Measurements from ENCODE around the gene ADAP1.
"Not testable (repeated sequence)": the region's sequence is repeated elsewhere in the genome, so short reads cannot be mapped to it uniquely, and the experiment has no call there.

Gene ADAP1

DNA sequence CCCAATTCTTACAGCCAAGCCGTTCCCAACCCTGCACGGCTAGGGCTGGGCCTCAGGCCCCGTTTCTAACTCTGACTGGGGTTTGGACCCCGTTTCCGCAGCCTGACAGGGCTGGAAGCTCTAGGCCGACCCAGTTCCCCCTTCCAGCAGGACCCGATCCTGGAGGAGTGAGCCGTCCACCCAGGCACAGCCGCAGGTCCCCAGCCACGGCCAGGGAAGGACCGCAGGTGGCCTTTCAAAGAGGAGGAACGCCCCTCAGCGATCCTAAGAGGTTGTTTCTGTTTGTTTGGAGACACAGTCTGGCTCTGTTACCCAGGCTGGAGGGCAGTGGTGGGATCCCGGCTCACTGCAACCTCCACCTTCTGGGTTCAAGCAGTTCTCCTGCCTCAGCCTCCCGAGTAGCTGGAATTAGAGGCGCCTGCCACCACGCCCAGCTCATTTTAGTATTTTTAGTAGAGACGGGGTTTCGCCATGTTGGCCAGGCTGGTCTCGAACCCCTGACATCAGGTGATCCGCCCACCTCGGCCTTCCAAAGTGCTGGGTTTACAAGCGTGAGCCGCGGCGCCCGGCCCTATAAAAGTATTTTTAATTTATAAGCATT, 78.9 kb downstream of the ADAP1 start:
- DNase-seq: no peak

DNA sequence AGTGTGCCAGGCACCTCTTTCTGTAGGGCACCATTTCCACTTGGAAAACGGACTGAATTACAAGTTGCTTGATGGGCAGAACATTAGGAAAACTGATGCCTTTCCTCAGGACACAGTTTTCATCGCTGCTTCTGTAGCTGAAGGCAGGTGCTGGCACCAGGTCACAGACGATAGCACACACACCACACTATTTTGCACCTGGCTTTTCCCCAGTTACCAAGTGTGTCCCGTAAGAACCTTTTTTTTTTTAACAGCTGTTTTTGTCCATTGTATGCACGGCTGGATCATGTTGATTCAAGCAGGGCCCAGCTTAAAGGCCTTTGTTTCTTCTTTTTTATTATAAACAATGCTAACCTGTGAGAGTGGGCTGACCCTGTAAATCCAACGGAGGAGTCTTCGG, 79.4 kb downstream of the ADAP1 start:
- DNase-seq: no peak

DNA sequence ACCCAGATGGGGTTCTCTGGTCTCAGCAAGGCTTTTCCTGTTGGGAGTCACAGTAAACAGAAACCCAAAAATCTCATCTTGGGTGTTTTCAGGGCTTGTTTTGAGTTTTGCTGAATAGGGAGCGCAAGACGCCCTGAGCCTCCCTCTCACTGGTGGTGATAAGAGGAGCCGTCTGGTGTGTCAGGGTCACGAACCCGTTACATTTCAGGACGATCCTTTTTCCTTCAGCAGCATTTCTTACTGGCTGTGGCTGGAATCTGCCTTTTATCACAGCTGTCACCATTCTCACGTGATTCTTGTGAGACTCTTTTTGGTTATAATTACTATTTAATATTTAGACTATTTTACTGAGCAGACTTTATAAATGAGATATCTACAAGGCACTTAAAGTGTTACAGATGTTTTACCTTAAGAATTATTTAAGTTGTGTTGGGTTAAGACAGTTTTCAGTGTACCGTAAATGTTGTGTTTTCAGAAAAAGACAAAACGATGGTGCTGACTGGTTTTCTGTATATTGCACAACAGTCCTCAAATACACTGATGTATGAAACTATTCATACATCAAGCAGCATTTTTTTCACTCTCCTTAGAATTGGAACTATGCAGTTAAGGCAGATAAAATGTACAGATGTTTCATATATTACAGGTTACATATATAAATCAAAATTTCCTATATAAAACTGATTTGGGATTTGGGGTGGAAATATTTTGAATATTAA, 80.3 kb downstream of the ADAP1 start:
- no peak for DNase-seq

DNA sequence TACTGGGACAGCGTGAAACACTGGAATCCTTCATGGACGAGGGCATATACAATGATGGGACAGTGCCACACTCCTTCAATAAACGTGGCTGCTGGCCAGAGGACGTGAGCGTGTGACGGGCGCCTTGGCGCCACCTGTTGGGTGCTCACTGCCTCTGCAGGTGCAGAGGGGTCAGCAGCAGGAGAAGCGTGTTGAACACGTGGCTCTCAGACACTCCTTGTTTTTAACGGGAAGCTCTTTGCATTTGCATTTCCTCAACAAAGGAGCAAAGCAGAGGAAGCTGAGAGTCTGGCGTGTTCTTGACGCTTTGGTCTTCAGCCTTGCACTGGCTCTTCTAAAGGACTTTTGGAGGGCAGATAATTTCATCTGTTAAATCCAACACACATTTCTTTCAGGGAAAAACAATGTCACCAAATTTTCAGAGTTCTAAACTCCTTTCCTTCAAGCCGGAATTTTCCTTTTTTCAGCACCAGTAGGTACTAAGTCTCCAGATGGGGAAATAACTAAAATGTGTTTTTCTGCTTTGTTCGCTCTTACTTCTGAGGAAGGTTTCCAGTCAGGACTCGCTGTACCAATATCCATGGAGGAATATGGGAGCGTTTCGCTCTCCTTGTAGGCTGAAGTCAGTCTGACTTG, 81.0 kb downstream of the ADAP1 start:
- peak; percentile 72 for DNase-seq

DNA sequence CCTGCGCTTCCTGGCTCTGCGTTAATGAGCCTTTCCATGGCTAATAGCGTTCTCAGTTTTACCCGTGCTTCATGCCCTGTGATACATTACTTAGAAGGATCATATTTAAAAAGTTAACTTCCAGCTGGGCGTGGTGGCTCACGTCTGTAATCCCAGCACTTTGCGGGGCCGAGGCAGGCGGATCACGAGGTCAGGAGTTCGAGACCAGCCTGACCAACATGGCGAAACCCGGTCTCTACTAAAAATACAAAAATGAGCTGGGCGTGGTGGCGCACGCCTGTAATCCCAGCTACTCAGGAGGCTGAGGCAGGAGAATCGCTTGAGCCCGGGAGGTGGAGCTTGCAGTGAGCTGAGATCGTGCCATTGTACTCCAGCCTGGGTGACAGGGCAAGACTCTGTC, 81.8 kb downstream of the ADAP1 start:
- not testable (repeated sequence) for DNase-seq

DNA sequence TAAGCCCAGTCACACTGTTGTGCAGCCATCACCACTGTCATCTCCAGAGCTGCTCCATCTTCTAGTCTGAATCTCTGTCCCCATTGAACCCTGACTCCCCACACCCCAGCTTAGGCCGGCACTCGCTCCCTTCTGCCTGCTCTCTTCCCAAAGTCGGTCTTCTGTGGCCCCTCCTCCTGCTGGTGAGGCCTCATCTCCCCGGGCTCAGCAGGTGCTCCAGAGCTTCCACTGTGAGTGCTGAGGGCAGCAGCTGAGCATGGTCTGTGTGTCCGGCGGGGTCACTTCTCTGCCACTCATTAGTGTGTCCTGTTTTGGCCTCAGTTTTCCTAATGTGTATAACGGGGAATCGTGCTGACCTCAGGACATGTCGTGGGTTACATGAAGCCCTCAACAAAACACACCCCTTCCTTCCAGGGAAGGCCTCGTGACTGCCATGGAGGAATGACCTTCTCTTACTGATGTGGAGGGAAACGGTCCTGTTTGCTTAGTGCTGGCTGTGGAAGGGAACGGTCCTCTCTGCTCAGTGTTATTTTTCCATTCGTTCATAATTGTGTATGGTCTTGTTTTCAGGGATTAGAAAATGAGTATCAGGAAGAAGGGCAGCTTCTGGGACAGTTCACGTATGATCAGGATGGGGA, 82.5 kb downstream of the ADAP1 start:
- no peak for DNase-seq

DNA sequence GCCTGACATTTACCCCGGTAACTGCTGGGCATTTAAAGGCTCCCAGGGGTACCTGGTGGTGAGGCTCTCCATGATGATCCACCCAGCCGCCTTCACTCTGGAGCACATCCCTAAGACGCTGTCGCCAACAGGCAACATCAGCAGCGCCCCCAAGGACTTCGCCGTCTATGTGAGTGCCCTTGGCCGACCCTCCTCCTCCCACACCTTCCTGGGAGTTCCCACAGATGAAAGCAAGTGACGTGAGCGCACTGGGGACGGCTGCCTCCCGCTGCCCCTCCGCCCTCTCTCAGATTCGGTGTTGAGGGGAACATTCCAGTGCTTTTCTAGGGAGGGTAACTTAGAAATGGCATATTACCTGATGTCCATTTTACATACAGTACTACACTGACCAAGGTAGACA, 85.1 kb downstream of the ADAP1 start:
- DNase-seq: no peak

DNA sequence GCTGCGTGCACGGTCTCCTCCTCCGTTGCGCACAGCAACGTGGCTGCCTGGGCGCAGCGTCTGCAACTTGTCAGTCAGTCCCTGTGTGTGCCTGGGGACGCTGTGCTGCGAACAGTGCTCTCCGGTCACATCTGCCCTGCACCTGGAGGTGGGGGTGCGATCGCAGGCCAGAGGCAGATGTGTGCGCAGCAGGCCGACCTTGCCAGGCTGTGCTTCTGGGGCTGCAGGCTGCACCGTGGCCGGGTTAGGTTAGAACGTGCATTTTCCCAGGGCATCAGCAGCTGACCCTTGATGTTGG, 86.3 kb downstream of the ADAP1 start:
- no peak for DNase-seq

DNA sequence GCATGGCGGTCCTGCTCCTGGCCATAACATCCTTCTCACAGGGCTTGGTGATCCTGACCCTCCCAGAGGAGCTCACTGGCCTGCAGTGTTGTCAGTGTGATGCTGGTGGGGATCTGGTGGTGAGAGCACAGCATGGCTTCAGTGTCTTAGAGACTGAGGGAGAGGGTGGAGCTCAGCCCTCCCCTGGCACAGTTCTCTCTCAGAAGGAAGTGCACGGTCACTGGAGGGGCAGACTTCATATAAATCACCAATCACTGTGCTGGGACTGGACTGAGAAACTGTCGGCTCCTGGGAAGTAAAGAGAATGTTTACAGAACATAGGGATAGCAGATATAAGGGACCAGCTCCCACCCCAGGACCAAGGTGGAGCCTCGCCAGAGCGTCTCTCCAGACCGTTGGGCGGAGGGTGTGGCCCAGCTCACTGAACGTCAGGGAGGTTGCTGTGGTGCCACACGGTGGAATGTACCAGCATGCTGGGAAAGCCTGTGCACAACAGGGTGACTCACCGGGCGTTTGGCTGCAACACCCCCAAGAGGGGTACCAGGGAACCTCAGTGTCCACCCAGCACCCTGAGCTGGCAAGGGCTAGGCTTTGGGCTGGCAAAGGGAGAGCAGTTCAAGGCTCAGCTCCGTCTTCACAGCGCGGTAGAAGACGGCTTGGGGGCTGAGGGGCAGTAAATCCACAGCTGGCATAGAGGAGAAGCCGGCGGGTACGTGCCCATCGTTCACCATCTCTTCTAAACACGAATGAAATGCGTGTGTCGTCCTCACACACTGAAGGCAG, 86.9 kb downstream of the ADAP1 start:
- peak; percentile 21 for DNase-seq

DNA sequence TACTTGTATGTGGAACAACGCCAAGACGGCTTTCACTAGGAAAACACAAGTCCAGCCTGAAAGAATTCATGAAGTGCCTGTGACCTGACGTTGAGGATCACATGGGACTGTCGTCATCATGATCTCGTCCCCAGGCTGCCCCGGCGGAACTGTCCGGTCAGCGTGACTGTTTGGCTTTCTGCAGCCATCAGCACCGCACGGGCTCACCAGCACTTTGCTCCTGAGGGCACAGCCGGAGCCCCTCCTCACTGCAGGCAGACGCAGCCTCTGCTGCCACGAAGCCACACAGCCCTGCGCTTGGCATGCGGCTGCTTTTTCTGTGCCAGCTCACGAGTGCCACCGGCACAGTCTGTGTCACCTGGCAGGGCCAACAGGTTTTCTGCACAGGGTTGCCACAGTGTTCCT, 87.5 kb downstream of the ADAP1 start:
- no peak for DNase-seq

DNA sequence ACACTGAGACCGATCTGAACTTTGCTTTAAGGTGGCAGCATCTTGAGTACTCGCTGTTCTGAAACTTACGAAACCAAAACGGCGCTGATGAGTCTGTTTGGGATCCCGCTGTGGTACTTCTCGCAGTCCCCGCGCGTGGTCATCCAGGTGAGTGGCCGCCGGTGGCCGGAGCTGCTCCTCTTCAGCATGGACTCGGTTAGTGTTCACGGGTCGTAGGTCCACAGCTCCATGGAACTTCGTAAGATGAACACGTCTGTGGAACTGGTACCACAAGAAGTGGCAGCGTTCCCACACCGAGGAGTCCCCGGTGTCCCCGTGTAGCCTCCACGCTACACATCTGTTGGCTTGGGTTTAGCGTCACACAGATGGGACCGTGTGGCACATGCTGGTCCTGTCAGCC, 88.6 kb downstream of the ADAP1 start:
- no peak for DNase-seq

DNA sequence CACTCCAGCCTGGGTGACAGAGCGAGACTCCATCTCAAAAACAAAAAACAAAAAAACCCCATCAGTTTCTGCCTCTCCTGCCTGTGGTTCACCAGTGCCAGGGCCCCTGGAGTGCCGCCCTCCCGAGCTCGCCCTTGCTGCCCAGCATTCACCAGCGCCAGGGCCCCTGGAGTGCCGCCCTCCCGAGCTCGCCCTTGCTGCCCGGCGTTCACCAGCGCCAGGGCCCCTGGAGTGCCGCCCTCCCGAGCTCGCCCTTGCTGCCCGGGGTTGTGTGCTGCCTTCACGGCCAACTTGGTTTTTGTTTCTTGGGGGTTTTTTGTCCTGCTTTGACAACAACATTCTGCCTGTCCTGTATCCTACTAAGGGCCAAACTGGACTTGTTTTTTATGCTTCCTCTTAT, 91.4 kb downstream of the ADAP1 start:
- DNase-seq: no peak

DNA sequence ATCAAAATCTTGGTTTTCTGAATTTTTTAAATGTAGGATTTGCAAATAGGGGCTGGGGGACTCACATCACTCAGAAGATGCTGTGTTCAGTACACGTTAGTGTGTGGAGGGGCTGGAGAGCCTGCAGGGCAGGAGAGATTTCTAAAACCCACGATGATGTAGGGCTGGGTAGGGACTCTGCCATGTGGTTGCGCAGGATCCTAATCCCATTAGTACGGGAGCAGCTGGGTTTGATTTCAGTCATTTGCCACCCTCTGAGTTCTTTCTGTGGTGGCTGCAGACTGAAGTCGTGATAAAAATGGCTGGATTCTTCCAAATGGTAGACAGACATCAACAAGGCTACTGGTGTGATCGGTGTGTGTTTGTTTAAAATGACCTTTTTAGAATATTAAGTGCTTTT, 92.3 kb downstream of the ADAP1 start:
- no peak for DNase-seq

DNA sequence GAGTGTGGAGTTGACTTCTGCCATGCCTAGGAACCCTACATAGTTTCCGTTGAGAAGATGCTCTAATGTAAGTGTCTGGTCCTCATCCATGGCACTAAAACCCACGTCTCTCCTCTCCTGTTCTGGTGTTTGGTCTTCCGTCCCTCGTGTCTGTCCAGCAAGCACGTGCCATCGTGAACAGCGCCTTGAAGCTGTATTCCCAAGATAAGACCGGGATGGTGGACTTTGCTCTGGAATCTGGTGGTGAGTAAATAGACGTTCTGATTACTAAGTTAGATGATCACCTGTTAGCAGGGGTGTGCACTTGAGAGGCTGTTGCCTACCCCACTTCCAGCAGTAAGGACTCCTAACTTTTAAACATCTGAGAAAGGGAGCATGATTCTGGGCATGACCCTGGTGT, 93.3 kb downstream of the ADAP1 start:
- no peak for DNase-seq

DNA sequence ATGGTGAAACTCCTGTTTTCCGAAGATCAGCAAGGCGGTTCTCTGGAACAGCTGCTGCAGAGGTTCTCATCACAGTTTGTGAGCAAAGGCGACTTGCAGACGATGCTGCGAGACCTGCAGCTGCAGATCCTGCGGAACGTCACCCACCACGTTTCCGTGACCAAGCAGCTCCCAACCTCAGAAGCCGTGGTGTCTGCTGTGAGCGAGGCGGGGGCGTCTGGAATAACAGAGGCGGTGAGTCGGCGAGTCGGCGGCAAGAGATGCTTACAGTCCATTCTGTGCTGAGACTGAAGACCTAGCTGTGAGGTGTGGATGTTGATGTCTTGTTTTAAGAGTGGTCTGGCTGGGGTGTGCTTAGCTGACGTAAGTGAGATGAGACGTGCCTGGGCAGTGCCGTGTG, 94.3 kb downstream of the ADAP1 start:
- no peak for DNase-seq

DNA sequence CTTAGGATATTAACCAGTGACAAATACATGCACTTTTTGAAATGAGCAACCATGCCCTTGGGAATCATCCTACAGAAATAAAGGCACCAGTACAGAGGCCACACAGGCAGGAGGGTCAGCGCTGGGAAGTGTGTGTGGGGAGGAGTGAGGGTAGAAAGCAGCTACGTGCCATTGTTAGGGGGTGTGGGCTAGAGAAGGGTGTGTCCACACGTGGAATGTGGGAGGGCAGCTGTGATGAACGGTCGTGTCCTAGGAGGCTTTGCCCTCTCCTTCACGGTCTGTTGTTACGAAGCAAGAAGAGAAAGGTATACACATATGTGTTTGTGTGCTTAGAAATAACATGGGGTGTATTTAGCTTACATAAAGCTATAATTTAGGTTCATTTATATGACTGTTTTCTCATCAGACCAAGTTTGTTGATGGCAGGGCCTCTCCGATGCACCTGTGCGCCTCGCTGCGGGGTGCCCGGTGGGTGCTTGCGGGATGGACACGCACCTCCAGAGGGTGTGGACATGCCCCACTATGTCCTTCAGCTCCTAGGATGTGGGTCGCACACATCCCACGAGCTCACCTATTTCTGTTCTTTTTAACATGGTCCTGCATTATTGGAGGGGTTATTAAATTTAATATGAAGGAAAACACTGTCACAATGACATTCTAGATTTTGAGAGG, 95.0 kb downstream of the ADAP1 start:
- DNase-seq: no peak

DNA sequence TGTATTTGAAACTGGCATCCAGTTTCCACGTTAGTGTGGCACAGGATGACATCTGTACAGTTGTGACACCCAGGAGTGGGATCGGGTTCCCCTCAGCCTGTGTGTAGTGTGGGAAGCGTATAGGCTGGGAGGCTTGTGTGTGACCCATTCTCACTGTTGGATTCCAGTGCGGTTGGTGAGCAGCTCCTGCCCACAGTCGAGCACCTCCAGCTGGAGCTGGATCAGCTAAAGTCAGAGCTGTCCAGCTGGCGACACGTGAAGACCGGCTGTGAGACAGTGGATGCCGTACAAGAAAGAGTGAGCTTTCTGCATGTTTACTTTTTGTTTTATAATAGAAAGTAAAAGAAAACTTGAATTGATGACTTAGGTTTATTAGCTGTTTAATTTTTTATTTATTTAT, 96.8 kb downstream of the ADAP1 start:
- no peak for DNase-seq

DNA sequence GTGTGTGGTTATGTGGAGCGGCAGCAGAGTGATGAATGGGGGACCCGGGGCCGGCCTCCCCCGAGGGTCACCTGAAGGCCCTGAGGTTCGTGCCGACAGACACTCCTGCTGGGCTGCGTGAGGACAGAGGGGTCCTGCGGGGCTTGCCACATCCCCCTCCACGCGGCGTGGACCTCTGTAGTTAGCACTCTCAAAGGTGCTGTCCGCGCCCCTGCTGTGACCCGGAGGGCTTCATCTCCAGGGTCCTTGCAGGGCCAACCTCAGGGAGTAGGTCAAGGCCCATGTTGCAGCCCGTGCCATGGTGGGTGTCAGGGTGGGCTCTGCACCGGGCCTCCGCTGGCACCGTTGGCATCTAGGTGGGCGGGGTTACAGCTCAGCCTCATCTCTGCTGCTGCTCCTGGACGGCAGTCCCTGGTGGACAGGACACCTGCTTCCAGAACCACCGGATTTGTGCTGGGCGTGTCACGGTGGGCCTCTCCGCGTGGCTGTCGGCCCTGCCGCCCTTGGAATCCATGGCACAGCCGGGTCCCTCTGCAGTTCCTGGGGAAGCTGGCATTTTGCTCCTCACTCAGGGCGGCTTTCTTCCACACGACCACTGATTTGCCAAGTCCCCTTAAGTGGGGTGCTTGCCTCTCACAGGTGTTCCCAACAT, 97.9 kb downstream of the ADAP1 start:
- DNase-seq: no peak

DNA sequence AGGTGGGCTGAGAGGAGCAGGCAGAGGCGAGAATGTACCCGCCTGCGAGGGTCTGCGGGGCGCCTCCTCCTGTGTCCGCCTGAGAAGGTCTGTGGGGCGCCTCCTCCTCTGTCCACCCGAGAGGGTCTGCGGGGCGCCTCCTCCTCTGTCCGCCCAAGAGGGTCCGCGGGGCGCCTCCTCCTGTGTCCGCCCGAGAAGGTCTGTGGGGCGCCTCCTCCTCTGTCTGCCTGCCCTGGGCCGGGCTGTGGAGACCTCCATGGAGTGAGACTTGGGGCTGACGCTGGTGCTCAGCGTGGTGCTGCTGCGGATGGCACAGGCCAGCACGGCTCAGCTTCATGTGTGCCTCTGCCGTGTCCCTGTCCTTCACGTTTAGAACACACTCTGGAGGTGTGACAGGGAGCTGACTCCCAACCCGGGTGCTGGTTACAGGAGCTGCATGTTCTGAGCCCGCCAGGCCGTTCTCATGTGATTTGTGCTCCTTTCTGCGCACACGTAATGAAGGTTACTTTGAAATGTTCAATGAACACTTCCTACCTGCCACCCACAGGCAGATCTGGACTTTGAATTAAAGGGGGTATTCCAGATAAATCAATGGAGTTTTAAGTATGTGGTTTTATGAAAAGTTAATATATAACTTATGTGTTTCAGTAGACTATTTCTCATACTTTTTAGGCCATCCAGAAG, 98.7 kb downstream of the ADAP1 start:
- no peak for DNase-seq

DNA sequence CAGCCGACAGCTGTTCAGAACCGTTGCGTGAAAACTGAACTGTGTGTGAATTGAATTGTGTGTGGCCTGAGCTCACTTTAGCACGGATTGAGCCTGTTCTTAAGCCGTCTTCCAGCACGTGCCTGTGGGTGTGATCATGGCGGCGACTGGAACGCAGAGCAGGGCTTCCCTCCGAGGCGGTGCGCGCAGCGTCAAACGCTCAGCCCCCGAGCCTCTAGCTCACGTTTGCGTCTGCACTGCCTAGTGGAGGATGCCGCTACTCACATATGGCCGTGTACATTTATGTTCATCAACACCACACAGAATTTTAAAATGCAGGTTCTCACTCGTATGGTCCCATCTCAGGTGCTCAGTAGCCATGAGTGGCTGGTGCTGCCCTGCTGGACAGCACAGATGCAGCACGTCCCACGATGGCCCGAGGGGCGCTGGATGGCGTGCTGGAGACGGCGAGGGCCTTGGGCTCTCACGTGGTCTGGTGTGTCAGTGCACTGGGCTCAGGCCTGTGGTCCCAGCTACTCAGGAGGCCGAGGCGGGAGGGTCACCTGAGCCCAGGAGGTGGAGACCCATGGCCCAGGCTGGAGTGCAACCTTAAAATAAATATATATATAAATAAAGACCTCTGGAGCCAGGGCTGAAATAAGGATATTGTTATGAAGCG, 100.2 kb downstream of the ADAP1 start:
- no peak for DNase-seq

Measured in fibroblast of upper back skin (primary cell).